DOHH2 (cell line): ENCODE measurements around the gene MYPN.

Experiments used
- CTCF ChIP-seq: fragments of 200-600 bp; sonication (generic); IDR thresholded peaks from one replicate; pipeline ENCODE4 v1.5.1; 2014; ENCODE audit warnings: antibody characterized with exemption, mild to moderate bottlenecking, low read depth, low read length; ENCODE audit not compliant: poor library complexity, severe bottlenecking
- EZH2phosphoT487 ChIP-seq: fragments of 200-600 bp; sonication (generic); IDR thresholded peaks from 2 replicates; pipeline ENCODE4 v1.6.1; 2017; ENCODE audit warnings: borderline replicate concordance, mild to moderate bottlenecking, antibody characterized with exemption, low read length, moderate library complexity, mixed read lengths

GRCh38 chr10:68176797-68177196 is 67.5 kb downstream of the MYPN start:
- TF ChIP-seq CTCF: no peak
- no peak for TF ChIP-seq EZH2phosphoT487
